ENCODE measurements around the gene RPEL1.

GRCh38 chr10:103278537-103278823, 32.8 kb downstream of the RPEL1 start:
- TF ChIP-seq CTCF (IDR thresholded peaks at IDR 0.05; ENCODE audit: insufficient read depth, low read length) (no peak), REST (IDR thresholded peaks at IDR 0.05; ENCODE audit: insufficient replicate concordance, low read depth) (no peak), POLR2AphosphoS5 (IDR thresholded peaks at IDR 0.05; ENCODE audit: low read depth) (no peak)

Data from HL-60 (cell line).